Activated CD4-positive, alpha-beta T cell treated with anti-CD3 and anti-CD28 coated beads, Interleukin-10, Interleukin-2, amounts not matched to agents 100 ng/mL and 50 ng/mL, durations not matched to agents 16 hours and 8 hours (primary cell): ENCODE data around the gene EIF3A.
"Not testable (repeated sequence)": the region's sequence is repeated elsewhere in the genome, so short reads cannot be mapped to it uniquely, and the experiment has no call there.

Source experiments
- DNase-seq: peaks from one replicate; pipeline ENCODE4 v3.0.0-alpha.2; 2020

EIF3A gene

GRCh38 chr10:119098576-119098975 lies 18.0 kb upstream of the EIF3A start:
- DNase-seq: no peak

- DNase-seq: not testable (repeated sequence)
Observed at GRCh38 chr10:119096641-119097415, 16.2 kb upstream of the EIF3A start.

GRCh38 chr10:119095640-119096039 lies 15.0 kb upstream of the EIF3A start:
- no peak for DNase-seq

GRCh38 chr10:119090968-119091367 lies 10.4 kb upstream of the EIF3A start:
- DNase-seq: peak; percentile 79

- DNase-seq: peak; percentile 85
Observed at GRCh38 chr10:119090026-119090795, 9.6 kb upstream of the EIF3A start.

GRCh38 chr10:119087271-119087882 lies 6.8 kb upstream of the EIF3A start:
- no peak for DNase-seq

- no peak for DNase-seq
Observed at GRCh38 chr10:119084896-119085295, 4.3 kb upstream of the EIF3A start.

- DNase-seq: peak; percentile 81
Observed at GRCh38 chr10:119079599-119080520, 757 bp downstream of the EIF3A start.

- no peak for DNase-seq
Observed at GRCh38 chr10:119078422-119079179, 2.0 kb downstream of the EIF3A start.

GRCh38 chr10:119073584-119073983 lies 7.0 kb downstream of the EIF3A start:
- DNase-seq: no peak

- no peak for DNase-seq
Observed at GRCh38 chr10:119070395-119071165, 10.0 kb downstream of the EIF3A start.

GRCh38 chr10:119061926-119062325 lies 18.7 kb downstream of the EIF3A start:
- no peak for DNase-seq

GRCh38 chr10:119061352-119061751 lies 19.3 kb downstream of the EIF3A start:
- no peak for DNase-seq

GRCh38 chr10:119060107-119060506 lies 20.5 kb downstream of the EIF3A start:
- DNase-seq: no peak

- no peak for DNase-seq
Observed at GRCh38 chr10:119059557-119059956, 21.1 kb downstream of the EIF3A start.

GRCh38 chr10:119058010-119058409 lies 22.6 kb downstream of the EIF3A start:
- DNase-seq: no peak

GRCh38 chr10:119055472-119055871 lies 25.1 kb downstream of the EIF3A start:
- no peak for DNase-seq

- no peak for DNase-seq
Observed at GRCh38 chr10:119051775-119052174, 28.8 kb downstream of the EIF3A start.

GRCh38 chr10:119049777-119050176 lies 30.8 kb downstream of the EIF3A start:
- no peak for DNase-seq

- no peak for DNase-seq
Observed at GRCh38 chr10:119049361-119049760, 31.3 kb downstream of the EIF3A start.

- no peak for DNase-seq
Observed at GRCh38 chr10:119045561-119045960, 35.1 kb downstream of the EIF3A start.
